ENCODE measurements around the gene C3orf20.

The C3orf20 gene

DNA sequence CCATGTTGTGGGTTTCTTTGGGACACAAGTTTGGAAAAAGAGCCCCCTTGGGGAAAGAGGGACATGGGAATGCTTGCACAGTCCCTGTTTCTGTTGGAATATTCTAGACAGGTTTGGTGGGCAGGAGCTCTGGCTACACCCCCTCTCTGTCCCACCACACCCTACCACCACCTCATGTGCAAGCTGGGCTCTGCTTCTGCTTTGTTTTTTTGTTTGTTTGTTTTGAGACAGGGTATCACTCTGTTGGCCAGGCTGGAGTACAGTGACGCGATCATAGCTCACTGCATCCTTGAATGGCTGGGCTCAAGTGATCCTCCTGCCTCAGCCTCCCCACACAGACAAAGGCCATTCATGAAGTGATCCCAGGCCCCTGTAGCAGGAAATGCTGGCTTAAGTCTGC lies 86.9 kb downstream of the C3orf20 start:
- DNase-seq: no peak

DNA sequence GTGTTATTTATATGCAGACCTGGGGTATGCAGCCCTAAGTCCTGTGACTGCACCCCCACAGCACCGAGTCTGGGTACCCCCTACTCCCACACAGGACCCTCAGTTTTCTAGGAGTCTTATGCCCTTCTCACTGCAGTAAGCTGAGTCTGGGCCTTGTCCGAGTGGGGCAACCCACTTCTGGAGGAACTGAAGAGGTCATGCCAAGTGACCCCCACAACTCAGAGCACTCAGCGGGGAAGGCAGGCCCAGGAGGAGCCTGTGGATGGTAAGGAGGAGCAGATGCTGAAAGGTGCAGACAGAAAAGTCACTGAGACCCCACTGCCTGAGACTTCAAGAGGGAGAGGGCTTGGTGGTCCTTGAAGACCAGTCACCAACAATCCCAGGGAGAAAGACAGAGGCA lies 87.8 kb downstream of the C3orf20 start:
- no peak for DNase-seq

DNA sequence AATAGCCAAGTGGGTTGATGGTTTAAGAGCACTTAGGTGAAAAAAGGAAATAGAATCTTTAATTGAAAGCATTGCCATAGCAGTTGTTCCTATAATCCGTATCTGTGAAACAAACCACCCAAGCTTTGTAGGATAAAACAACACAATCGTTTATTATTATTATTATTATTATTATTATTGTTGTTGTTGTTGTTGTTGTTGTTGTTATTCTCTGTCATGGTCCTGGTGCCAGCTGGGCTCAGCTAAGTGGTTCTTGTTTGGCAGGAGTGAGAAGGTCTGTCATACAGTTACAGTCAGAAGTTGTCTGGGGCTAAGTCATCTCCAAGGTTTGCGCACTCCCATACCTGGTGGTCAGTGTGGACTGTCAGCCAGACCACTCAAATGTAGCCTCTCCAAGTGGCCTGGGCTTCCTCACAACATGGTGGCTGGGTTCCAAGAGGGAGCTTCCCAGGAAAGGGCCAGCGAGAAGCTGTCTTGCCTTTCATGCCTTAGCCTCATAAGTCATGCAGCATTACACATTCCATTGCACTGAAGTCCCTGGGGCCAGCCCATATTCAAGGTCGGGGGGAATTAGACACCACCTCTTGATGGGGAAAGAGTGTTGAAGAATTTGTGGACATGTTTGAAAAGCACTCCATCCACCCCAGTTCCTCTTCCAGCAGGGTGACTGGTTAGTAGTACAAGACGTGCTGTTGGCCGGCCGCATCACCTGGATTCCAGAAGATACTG lies 89.6 kb downstream of the C3orf20 start:
- DNase-seq: no peak

GRCh38 chr3:14765060-14765400 lies 90.1 kb downstream of the C3orf20 start:
- no peak for DNase-seq

DNA sequence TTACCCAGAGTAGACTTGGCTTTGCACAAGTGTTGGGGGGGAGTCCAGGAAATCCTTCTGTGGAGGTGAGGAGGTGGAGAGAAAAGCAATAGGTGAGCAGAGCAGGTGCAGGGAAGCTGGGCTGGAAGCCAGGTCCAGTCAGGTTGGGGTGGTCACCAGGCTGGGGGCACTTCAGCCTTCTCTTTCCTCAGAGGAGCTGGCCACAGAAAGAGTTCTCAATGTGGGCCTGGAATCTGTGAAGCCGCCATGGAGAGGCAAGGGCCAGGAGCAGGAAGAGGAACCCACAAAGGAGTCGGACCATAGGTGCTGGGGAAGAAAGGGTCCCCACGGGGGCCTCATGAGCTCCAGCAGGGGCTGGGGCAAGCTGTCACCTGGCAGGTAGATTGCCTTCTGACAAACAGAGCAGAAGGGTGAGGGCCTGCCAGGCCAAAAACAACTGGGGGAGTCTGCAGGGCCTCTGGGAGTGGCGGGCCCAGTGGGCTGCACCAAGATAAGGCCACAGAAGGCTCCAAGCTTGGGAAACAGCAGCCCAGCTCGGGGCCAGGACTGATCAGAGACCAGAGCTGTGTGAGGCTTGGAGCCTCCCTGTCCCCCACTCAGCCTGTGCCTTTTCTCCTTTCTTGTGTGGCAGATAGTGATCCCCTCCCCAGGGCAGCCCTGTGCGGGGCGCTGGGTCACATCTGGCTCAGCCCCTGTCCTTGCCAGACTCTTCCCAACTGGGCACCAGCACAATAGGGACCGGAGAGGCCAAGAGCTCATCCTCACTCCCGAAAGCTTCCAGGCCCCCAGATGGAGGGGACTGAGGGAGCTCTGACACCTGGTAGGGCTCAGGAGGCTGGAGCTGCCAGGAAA lies 90.9 kb downstream of the C3orf20 start:
- no peak for DNase-seq

DNA sequence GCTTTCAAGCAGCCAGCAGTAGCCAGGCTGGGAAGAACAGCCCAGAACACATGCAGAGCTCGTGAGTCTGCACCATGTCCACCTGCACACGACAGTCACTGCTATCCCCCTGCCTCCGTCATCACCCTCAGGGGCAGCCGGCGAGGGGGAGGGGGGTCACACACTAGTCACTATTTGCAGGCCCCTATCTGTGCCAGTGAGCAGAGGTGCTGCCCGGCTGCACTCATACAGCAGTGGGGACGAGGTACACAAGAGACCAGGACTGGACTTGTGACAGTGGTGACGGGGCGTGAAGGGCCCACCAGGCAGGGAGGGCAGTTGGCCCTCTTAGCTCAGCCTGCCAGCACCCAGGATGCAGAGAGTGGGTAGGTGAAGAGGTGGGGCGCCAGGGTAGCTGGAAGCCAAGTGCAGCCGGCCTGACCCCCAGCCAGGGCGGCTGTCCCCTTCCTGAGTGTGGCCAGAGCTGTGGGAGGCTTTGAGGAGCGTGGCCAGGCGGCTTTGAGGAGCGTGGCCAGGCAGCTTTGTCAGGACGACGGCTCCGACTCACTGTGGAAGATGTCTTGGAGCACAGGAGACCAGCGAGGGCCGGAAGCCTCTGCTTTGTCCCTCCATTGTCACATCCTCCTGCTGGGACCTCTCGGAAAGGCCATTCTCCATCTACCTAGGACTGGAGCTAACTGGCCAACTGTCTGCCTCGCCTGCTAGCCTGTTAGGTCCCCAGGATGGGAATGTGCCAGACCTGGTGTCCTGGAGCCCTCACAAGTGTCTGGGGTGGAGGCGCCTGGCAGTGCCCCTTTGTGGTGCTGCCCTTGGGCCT lies 91.7 kb downstream of the C3orf20 start:
- DNase-seq: no peak

GRCh38 chr3:14767245-14768051 lies 92.5 kb downstream of the C3orf20 start:
- no peak for DNase-seq

DNA sequence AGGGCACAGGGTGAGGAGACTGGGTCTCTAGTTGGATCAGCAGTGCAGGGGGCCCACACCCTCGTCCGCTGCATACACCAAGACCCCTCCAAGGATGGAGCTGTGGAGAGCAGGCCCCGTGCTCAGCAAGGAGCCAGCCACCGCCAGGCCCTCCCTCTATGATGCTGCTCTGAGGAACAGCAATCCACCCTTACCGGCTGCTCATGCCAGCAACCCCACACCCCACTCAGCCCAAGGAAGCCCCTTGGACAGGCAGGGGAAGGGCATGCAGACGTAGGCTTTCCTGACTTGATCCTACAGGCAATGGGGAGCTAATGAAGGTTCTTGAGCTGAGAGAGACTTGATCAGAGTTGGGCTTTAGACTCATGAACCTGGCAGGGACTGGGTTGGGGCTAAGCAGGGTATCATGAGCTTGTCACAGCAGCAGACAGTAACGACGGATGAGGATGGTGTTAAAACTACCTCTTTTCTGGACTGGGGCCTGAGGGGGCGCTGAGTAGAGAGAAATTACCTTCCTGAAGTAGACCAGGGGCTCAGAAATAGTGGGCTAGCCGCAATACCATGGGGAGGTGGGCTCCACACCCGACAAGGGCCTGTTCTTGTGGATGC lies 93.3 kb downstream of the C3orf20 start:
- no peak for DNase-seq

DNA sequence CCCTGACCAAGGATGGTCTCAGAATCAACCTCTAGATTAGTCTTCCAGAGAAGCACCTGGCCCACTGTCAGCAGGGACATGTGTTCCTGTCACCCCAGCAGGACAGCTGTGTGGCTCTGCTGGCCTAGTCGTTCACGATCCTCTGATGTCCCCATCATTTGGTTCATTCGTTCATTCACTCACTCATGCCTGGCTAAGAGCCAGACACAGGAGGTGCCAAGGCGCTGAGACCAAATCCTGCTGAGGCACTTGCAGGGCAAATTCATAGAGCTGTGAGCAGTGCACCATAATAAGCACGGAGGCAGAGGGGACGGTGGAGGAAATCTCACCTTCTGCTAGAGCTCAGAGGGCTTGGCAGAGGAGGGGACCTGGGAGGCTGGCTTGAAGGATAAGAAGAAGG lies 93.9 kb downstream of the C3orf20 start:
- no peak for DNase-seq

DNA sequence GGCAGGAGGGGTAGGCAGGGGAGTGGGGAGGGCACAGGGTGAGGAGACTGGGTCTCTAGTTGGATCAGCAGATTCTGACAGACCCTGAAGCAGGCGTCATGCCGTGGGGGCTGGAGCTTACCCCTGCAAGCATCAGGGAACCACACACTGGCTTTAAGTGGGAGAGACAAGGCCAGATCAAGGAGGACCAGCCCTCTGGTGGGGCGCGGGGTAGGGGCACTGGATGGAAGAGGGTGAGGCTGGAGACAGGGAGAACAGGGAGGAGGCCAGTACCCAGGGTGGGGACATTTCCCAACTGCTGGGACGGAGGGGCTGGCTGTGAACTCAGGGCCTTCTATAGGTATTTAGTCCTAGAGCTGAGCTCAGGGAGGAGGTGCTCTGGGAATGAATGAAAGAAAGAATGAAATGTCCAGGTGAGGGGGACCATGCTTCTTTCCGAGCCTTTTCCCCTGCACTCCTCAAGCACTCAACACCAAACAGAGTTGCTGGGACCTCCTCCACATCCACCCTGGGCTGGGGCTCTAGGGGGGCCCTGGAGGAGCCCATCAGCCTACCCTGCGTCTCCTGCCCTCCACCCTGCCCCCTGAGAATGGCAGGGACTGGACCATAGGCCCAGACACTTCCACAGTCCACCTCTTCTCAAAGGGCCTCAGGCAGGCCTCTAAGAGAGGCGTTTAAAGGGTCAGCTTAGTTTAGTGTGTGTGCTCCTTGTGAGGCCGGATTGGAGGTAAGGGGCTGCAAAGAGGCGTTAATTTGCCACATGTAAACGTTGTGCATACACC lies 94.8 kb downstream of the C3orf20 start:
- DNase-seq: no peak

- no peak for DNase-seq
These were observed 95.7 kb downstream of the C3orf20 start for GRCh38 chr3:14770591-14770990.

- DNase-seq: no peak
These were observed 96.9 kb downstream of the C3orf20 start for GRCh38 chr3:14771593-14772497.

GRCh38 chr3:14772533-14773138 lies 97.7 kb downstream of the C3orf20 start:
- no peak for DNase-seq

DNA sequence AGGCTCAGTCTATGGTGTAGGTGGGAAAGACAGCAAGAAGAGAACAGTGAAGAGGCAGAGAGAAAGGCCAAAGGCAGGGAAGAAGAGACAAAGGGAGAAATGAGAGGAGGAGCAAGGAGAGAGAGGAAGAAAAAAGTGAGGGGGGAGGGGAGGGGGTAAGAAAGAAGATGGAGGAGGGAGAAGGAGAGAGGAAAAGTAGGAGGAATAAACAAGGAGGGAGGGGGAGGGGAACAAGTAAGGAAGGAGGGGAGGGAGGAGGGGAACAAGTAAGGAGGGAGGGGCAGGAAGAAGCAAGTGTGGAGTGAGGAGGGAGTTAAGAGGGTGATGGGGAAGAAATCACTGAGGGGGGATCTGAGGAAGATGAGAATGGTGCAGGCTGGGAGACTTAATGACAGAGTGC lies 98.3 kb downstream of the C3orf20 start:
- no peak for DNase-seq

DNA sequence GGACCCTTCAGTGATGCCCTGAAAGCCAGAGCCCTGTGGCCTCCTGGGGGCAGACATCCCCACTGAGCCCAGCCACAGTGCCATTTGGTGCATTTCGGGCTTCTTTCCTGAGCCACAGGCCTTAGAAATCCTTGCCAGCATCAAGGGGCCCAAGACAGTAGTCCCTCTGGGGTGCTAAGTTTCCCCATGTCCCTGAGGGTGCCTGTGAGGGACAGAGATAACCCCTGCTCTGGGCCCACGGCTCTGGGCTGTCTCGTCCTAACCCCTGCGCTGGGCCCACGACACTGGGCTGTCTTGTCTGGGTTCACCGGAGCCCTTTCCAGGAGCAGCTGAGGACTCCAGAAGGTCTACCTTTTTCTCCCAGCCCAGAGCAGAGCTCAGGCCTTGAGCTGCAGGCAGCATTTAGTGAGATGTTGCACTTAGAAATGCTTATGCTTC lies 98.8 kb downstream of the C3orf20 start:
- DNase-seq: no peak

DNA sequence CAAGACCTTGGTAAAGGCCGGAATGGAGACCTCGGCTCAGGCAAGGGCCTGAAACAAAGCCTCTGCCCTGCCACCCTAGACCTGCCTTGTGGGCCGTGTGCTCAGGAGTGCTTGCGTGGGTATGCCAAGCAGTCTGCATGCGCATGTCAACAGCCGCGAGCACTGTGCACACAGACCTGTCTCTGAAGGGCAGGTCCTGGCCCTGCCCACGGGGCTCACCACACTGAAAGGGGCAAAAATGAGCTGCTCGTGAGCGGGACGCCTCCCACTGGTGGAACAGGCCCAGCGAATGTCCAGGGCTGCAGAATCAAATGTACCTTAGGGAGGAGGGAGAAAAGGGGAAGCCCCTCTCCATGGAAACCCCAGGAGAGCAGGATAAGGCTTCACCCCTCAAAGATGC lies 99.5 kb downstream of the C3orf20 start:
- no peak for DNase-seq

- DNase-seq: no peak
These were observed 100.1 kb downstream of the C3orf20 start for GRCh38 chr3:14775011-14775410.

GRCh38 chr3:14775563-14775962 lies 100.6 kb downstream of the C3orf20 start:
- no peak for DNase-seq

DNA sequence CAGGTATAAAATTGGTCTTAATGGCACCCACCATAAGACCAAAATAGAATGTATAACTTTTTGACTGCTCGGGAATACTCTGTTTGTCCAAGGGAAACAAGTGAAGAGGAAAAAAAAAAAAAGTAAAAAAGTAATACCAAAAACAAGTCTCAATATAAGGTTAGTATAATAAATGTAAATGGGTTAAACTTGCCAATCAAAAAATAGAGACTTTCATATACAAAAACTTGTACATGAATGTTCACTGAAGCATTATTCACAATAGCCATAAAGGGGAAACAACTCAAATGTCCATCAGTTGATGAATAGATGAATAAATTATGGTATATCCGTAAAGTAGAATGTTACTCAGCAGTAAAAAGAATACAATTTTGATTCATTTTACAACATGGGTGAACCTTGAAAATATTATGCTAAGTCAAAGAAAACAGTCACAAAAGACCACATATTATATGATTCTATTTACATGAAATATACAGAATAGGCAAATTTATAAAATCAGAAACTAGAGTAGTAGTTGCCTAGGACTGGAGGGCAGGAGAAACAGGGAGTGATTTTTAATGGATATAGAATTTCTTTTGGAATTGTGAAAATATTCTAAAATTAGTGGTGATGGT lies 104.2 kb downstream of the C3orf20 start:
- DNase-seq: no peak

All from stimulated activated CD4-positive, alpha-beta T cell treated with anti-CD3 and anti-CD28 coated beads, Interleukin-15, amount 100 ng/mL, for 24 hours (primary cell).